Inflammatory macrophage treated with lipopolysaccharide for 4 hours (primary cell): ENCODE data around the gene DAPL1.
"Not testable (repeated sequence)": the region's sequence is repeated elsewhere in the genome, so short reads cannot be mapped to it uniquely, and the experiment has no call there.

ENCODE experiments used
- DNase-seq: peaks from one replicate; pipeline ENCODE4 v3.0.0-alpha.2; 2020

DAPL1 gene

GRCh38 chr2:158825021-158825420, 29.9 kb downstream of the DAPL1 start:
- no peak for DNase-seq

DNA sequence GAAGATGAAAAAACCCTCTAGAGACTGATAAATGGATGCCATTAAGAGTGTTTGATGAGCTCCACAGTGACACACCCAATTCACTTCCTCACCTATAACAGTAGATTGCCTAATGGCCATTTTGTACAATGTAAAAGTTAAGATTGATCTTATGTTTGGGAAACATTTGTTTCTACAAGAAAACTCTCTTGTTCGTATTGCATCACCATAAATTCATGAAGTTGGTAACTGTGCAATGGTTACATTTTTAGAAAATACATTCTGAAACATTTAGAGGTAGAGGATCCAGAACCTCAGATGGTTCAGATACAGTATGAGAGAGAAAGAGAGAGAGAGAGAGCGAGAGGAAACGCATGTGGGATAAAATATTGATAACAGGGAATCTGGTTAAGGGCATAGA, 31.8 kb downstream of the DAPL1 start:
- no peak for DNase-seq

- DNase-seq, result no peak
Observed at GRCh38 chr2:158828378-158829164, 33.5 kb downstream of the DAPL1 start.

DNA sequence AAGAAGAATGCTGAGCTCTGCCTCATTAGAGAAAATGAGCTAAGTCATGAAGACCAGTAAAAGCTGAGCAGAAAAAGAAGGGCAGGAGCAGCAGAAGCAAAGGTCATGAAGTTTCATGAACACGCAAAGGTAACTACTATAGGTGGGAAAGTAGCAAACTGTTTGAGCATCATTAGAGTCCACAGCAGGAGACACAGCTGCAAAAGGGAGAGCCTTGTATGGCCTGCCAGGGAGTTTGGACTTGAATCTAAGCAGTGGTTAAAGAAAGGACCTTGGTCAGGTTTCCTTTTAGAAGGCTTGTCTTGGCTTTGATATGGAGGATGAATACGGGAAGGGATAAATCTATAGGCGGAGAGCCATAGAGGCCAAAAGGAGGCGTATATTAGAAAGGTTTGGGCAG, 34.0 kb downstream of the DAPL1 start:
- no peak for DNase-seq

DNA sequence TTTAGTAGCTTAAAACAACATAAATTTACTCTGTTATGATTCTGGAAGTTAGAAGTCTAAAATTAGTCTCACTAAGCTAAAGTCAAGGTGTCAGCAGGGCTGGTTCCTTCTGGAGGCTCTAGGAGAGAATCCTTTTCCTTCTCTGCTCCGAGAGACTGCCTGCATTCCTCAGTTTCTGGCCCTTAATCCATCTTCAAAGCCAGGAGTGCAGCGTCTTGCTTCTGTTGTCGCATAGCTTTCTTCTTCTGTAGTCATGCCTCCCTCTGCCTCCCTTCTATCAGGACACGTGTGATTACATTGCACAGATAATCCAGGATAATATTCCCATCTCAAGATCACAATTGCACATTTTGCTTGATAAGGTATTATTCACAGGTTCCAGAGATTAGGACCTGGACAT, 35.1 kb downstream of the DAPL1 start:
- no peak for DNase-seq

DNA sequence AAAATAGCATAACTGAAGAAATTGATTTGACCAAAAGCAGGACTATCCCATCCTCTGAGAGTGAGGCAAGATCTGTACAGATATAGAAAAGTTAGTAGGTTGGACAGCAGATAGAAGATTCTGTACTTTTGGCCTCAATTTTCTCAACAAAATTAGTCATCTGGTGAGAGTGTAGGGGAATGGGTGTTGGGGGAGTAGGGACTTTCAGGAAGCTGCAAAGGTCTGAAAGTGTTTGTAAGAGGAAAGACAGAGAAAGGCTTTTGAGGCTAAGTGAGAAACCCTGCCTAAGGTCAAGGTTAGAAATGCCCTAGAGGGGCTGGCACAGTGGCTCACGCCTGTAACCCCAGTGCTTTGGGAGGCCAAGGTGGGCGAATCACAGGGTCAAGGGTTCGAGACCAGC, 40.3 kb downstream of the DAPL1 start:
- peak; percentile 19 for DNase-seq

DNA sequence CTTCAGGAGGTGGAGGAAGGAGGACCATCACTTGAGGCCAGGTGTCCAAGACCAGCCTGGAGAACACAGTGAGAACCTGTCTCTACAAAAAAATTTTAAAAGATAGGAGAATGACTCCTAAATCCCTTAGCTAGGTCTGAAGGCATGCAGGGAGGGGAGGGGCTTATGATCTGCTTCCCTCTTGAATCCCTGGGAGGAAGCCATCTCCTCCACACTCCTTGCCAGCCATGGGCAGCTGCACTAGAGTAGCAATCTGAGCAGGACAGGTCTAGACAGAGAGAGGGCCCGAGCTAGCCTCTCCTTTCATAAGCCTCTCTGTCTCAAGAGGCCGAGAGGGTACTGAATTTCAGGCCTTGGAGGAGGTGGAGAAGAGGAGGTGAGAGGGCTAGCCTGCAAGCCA, 42.5 kb downstream of the DAPL1 start:
- DNase-seq, result no peak

- DNase-seq, result no peak
Observed at GRCh38 chr2:158841850-158842249, 46.7 kb downstream of the DAPL1 start.

GRCh38 chr2:158845444-158845843, 50.3 kb downstream of the DAPL1 start:
- no peak for DNase-seq

GRCh38 chr2:158845859-158846258, 50.7 kb downstream of the DAPL1 start:
- DNase-seq, result peak; percentile 1

GRCh38 chr2:158847526-158847925, 52.4 kb downstream of the DAPL1 start:
- not testable (repeated sequence) for DNase-seq

GRCh38 chr2:158848031-158848970, 53.2 kb downstream of the DAPL1 start:
- DNase-seq, result not testable (repeated sequence)

- DNase-seq, result not testable (repeated sequence)
Observed at GRCh38 chr2:158860179-158860578, 65.1 kb downstream of the DAPL1 start.

- not testable (repeated sequence) for DNase-seq
Observed at GRCh38 chr2:158861626-158862025, 66.5 kb downstream of the DAPL1 start.

DNA sequence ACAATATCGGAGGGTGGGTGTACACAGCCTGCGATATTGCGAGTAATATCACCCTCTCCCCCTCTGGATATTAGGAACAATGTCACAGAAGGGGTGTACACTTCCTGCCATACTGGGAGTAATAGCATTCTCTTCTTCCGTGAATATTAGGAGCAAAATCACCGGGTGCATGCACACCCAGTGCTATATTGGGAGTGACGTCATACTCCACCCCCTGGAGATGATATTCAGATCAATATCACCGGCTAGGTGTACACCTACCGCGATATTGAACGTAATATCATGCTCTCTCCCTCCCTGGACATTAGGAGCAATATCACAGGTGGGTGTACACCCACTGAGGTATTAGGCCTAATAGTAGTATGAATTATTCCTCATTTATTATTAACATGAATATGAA, 70.4 kb downstream of the DAPL1 start:
- DNase-seq, result not testable (repeated sequence)
